ENCODE data around the gene PXDN. TPM values are rescaled to one million over a fixed set of nuclear protein-coding genes. Genes with fewer than 3 reads are reported as not detected.

Gene PXDN
- total RNA-seq, 1 donor from 2014 or later: 36.3 TPM

GRCh38 chr2:1628893-1629292 is 115.4 kb downstream of the PXDN start:
- DNase-seq: no peak
- Histone ChIP-seq H3K4me3 (no peak overlapping the region), H3K36me3 (peaks cover 17% of the 10 kb centered on the region), H3K27me3 (ENCODE audit: low read depth) (no peaks in the 10 kb centered on the region), H3K4me1 (peaks cover 29% of the 10 kb centered on the region), H3K27ac (no peak overlapping the region), H3K9me3 (no peaks in the 10 kb centered on the region)
- peak in 1 of 2 donors; percentile 64 for ATAC-seq
- intact Hi-C loops (cut with DNase I): no loop called here
- TF ChIP-seq CTCF (IDR thresholded peaks at IDR 0.05): no peak

DNA sequence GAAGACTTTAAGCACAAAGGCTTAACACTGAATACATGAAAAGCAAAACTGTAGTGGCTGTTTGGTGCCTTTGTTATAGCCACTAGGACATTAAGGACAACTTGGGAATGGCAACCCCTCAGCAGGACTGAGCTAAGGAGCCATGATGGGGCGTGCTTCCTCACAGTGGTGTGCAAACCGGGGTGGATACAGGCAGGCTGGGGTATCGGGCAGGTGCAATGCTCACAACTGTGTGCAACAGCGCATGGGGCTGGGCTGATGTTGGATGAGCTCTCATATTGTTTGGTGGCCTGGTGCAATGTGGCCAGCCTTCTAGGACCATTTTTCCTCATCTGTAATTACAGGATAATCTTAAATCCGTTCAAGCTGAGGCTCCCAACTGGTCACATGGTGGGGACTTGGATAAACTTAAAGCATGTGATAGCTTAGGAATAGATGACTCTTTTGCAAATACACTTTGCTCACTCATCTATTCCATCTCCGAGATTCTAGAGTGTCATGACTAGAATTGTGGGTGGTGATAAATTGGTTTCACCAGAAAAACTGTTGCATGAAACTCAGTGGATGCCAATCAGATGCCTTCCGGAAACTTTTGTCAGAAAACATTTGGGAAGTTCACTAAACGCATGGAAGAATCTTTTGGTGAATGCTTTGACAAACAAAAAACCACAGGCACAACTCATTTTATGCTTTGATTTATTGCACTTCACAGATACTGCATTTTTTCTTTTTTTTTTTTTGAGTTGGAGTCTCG is 116.5 kb downstream of the PXDN start:
- peaks cover 10% of the 10 kb centered on the region for H3K36me3 ChIP-seq
- TF ChIP-seq CTCF (IDR thresholded peaks at IDR 0.05): no peak
- intact Hi-C loops (cut with DNase I): no loop called here
- no peak overlapping the region for H3K4me3 ChIP-seq
- no peak overlapping the region for H3K27ac ChIP-seq
- H3K9me3 ChIP-seq: no peaks in the 10 kb centered on the region
- DNase-seq (no peak), ATAC-seq (no peak)
- no peaks in the 10 kb centered on the region for H3K27me3 ChIP-seq (ENCODE audit: low read depth)
- H3K4me1 ChIP-seq: peaks cover 29% of the 10 kb centered on the region

- no peak for TF ChIP-seq CTCF (IDR thresholded peaks at IDR 0.05)
- ATAC-seq (peak in 1 of 2 donors; percentile 19), DNase-seq (no peak)
- H3K4me3 ChIP-seq: no peak overlapping the region
- intact Hi-C loops (cut with DNase I): no loop called here
- H3K9me3 ChIP-seq: no peaks in the 10 kb centered on the region
- peak overlapping the region; percentile 67 for H3K27ac ChIP-seq
- peaks cover 29% of the 10 kb centered on the region for H3K4me1 ChIP-seq
- no peaks in the 10 kb centered on the region for H3K36me3 ChIP-seq
- no peaks in the 10 kb centered on the region for H3K27me3 ChIP-seq (ENCODE audit: low read depth)
Measured at GRCh38 chr2:1626271-1626681, 118.0 kb downstream of the PXDN start.

DNA sequence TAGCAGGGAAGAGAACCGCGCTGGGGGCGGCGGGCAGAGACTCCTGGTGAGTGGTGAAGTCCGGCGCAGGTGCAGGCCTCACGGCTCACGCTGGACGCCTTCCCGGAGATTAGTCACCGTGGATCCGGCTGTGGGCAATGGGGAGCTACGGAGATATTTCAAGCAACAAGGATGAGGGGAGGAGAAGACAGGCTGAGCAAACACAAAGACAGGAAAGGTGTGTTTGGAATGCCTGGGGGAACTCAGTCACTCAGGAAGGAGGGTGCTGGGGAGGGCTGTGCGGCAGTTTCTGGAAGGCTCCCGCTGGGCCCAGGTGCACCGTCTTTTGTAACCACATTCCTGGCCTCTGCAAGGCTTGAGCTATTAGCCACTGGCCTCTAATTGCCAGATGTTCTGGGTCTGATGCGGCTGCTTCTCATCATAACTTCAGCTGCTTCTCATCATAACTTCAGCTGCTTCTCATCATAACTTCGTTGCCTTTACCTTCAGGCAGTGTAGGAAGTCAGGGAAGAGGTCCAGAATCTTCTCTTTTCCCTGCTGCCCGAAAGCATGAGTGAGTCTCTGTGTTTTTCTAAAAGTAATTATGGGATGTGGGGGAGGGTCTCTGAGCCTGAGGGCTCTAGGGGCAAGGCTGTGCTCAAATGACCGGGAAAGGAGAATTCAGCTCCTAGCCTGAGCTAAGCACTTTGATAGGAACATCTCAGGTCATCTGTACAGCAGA is 118.9 kb downstream of the PXDN start:
- Histone ChIP-seq H3K4me3 (no peak overlapping the region), H3K9me3 (no peaks in the 10 kb centered on the region), H3K27me3 (ENCODE audit: low read depth) (no peaks in the 10 kb centered on the region), H3K36me3 (no peaks in the 10 kb centered on the region), H3K4me1 (peaks cover 29% of the 10 kb centered on the region), H3K27ac (peak overlapping the region; percentile 67)
- DNase-seq: peak; percentile 68
- intact Hi-C loops (cut with DNase I): no loop called here
- TF ChIP-seq CTCF (IDR thresholded peaks at IDR 0.05): no peak
- ATAC-seq: peak; percentile 86 to 91

GRCh38 chr2:1623906-1624445 is 120.3 kb downstream of the PXDN start:
- TF ChIP-seq CTCF (IDR thresholded peaks at IDR 0.05): no peak
- H3K4me1 ChIP-seq: peaks cover 26% of the 10 kb centered on the region
- H3K36me3 ChIP-seq: no peaks in the 10 kb centered on the region
- no peak for DNase-seq
- no peak overlapping the region for H3K4me3 ChIP-seq
- intact Hi-C loops (cut with DNase I): no loop called here
- H3K27me3 ChIP-seq (ENCODE audit: low read depth): no peaks in the 10 kb centered on the region
- no peaks in the 10 kb centered on the region for H3K9me3 ChIP-seq
- ATAC-seq: no peak
- no peak overlapping the region for H3K27ac ChIP-seq

All from lower lobe of right lung (tissue), 2 donors.